ENCODE data around the gene PCNX2.

DNA sequence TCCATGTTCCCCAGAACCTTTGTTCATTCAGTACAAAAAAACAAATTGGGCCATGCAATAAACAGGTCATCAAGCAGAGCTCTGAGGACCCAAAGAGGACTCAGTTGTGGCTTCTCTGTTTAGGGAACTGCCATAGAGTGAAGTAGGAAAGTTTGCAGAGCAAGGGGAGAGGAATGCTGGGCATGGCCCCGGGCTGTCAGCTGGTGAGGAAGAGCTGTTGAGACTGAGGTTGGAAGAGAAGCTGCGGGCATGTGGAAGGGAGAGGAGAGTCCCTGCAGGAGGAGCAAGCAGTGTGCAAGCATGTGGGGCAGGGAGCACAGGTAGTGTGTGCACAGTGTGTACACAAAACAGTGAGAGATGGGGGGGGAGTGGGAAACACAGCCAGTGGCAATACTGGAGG, 273.3 kb downstream of the PCNX2 start:
- no peak for TF ChIP-seq EP300 (IDR thresholded peaks at IDR 0.05)
- TF ChIP-seq POLR2A (IDR thresholded peaks at IDR 0.05): no peak
- TF ChIP-seq, protein P1, sequence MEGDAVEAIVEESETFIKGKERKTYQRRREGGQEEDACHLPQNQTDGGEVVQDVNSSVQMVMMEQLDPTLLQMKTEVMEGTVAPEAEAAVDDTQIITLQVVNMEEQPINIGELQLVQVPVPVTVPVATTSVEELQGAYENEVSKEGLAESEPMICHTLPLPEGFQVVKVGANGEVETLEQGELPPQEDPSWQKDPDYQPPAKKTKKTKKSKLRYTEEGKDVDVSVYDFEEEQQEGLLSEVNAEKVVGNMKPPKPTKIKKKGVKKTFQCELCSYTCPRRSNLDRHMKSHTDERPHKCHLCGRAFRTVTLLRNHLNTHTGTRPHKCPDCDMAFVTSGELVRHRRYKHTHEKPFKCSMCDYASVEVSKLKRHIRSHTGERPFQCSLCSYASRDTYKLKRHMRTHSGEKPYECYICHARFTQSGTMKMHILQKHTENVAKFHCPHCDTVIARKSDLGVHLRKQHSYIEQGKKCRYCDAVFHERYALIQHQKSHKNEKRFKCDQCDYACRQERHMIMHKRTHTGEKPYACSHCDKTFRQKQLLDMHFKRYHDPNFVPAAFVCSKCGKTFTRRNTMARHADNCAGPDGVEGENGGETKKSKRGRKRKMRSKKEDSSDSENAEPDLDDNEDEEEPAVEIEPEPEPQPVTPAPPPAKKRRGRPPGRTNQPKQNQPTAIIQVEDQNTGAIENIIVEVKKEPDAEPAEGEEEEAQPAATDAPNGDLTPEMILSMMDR (IDR thresholded peaks at IDR 0.05): no peak
